Ecto neural progenitor cell (in vitro differentiated cells): ENCODE measurements around the gene CREB5.

Experiments used
- DNase-seq: peaks from one replicate; pipeline ENCODE4 v3.0.0-alpha.2; 2018; ENCODE audit warnings: low spot score

The CREB5 gene

DNA sequence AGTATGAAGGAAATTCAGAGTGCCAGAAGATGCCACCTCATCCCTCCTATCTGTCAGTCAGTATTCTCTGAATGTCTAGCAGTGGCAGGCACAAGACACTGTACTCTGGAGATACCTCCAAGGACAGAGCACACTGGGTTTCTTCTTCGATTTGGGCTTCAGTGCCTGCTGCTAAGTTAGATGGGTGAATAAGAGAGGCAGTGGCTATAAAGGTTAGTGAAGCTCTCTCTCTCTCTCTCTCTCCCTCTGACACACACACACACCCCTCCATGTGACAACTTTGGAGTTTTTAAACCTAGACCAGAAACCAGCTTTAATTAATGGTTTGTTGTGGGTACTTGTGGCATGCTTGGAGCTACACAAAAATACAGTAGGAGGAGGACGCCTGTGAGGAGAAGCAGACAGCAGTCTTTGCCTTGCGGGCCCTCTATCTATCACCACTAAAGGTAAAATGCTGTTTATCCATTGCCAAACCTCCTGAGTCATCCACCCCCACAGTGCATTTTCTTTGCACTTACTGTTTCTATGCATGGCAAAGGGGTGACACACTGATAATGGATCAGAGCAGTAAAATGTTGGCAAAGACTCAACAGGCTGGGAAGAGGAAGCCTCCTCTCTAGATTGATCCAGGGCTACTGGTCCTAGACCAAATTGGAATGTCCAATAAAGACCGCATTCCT, 443.4 kb downstream of the CREB5 start:
- DNase-seq: no peak

DNA sequence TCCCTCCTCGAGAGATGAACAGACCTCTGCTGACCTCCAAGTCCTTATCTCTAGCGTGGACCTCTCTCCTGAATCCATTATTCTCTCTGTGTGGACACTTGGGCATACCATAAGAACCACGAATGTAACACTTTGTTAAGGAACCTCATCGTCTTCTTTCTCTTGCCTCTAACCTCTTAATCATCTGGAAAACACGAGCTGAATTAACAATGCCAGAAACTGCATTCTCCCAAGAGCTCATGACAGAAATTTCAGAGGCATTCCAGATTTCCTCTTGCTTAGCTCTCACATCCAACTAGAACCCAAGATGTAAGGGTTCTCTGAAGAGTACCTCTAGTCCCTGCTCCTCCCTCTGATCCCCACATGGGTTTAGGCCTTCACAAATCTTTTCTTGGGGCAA, 444.3 kb downstream of the CREB5 start:
- no peak for DNase-seq

DNA sequence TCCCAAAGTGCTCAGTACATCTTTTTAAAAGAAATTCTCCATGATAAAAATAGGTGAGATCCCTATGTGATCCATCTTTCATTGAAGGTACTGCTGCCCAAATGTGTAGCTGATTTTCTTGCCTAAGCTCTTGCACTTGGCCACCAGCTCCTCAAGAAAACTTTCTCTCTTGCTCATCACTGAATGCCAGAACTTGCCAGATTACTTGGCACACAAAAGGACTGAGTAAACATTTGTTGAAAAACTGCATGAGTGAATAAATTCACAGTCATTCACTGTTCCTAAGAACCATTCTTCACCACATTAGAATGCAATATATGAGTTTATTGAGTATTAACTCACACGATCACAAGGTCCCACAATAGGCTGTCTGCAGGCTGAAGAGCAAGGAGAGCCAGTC, 445.9 kb downstream of the CREB5 start:
- no peak for DNase-seq

DNA sequence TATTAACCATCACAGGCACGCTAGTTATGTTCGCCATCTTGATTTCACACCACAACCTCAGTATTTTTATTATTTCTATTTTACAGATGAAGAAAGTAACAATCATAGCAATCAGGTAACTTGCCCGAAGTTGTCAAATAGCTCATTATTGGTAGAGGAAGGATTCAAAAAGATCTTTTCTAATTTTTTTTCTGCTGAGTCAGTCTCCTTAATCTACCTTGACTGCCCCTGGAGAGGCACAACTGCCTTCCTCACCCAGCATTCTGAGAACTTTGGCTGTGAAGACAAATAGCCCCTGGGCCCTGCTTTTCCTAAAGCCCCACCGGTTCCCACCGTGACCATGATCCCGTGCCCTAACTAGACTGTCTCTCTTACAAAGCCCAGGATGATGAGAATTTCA, 446.6 kb downstream of the CREB5 start:
- DNase-seq: no peak

DNA sequence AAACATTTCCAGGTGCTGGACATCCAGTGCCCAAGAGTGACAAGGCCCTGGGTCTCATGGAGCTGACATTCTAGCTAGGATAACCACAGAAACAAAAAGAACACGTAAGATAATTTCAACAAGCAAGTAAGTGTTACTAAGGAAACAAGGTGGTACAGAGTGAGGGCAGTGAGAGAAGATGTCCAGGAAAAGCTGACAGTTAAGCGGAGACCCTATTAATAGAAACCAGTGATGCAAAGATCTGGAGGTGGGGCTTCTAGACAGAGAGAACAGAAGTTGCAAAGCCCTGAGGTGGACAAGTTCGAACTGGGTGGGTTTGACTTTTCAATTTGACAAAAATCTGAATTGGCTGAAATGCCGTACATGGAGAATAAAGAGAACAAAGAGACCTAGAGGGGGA, 449.5 kb downstream of the CREB5 start:
- no peak for DNase-seq

DNA sequence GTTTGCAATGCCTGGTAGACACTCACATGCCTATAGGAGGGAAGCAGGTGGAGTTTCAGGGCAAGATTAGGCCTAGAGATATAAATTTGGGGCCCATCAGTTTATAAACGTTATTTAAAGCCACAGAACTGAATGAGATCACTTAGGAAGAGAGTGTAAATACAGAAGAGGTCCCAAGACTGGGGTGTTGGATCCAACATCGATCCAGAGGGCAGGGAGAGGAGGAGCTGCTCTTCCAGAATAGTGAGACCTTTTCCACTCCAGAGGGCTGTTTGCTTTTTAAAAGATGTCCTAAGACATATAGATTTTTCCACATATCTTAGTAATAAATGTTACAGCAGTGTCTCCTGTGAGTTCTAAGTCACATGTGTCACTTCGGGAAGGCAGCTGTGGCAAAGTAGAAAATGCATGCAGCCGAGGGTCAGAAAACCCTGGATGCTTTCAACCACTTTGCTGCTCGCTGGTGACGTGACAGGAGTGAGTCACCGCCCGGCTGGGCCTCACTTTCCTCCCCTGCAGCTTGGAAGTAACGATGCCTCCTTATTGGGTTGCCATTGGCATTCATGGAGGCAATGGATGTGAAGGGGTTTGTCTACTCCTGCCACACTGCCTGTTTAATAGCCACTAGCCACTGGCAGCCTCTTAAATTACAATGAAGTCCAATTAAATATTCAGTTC, 450.4 kb downstream of the CREB5 start:
- no peak for DNase-seq

DNA sequence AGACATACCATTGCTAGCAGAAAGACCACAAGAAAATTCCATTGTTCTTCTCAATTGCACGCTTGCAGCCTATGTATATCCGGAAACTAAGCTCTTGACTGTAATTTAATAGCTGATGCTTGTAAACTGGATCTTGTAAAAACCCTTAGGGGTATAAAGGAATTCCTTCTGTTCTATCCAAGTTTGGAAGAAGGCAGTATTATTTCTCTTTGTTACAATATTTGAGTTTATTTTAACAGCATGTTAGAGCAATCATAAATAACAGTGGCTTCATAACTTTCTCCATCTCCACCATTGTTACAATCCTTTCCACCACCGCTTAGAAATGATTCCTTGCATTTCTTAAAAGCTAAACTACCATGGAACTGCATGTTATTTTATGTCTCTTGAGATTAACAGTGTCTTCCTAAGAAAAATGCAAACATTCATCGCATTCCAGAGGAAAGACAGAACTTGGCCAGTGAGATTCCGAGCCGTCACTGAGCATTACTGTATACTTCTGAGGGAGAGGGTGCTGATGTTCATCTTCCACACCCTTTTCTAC, 453.4 kb downstream of the CREB5 start:
- DNase-seq: no peak

DNA sequence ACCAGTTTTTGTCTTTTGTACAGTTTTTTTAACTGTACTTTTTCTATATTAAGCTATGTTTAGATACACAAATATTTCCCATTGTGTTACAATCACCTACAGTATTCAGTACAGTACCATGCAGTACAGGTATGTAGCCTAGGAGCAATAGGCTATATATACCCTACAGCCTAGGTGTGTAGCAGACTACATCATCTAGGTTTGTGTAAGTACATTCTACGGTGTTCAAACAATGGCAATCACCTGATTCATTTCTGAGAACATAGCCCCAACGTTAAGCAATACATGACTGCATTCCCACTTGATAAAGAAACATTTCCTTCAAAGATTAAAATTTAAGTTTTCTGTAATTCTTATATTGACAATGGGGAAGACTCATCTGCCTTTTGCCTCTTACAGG, 456.4 kb downstream of the CREB5 start:
- no peak for DNase-seq

DNA sequence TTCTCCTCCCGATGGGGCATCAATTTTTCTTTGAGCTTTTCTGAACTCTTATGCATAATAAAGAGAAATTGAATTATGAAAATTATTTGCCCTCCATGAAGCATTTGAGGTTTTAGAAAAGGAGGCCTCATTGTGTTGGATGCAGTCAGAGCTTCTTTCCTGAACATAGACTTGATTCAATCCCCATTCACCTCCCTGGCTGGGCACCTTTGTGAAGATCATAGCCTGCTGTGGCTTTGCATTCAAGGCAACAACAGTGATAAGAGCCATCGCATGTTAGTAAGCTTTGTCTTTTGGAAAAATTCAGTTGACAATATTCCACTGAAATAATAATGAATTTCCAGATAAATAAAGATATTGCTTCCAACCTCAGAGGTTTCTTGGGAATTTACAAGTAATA, 458.8 kb downstream of the CREB5 start:
- no peak for DNase-seq

DNA sequence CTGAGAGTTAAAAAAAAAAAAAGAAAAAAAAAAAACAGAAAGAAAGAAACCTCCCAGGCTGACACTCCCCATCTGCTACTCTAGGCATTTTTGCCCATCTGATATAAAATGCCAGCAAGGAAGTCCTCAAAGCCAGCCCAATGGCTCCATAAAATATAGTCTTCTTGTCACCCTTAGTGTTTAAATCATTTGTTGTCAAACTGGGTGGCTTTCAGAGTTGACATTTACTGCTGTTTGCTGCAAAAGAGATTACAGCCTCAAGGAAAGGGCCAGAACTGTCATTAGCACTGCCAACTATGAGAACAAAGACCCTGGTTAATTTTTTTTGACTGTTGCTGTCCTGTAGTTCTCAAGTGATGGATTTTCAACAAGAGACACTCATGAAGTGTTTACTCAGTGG, 459.3 kb downstream of the CREB5 start:
- DNase-seq: no peak

DNA sequence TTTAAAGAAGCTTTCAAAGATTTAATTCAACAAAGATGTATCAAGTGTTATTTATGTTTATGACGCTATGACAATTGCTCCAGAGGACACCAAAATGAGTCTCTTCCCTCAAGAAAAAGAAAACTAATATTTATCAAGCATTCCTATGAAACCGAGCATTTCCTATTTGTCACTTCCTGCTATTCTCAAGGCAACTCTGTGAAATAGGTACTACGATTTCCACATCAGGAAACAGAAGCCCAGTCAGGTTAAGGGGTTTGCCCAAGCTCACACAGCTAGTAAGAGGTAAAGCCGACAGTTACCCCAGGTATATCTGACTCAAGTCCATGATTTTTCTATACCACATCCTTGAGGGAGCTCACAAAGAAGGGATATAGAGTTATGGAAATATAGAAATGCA, 459.9 kb downstream of the CREB5 start:
- DNase-seq: no peak

DNA sequence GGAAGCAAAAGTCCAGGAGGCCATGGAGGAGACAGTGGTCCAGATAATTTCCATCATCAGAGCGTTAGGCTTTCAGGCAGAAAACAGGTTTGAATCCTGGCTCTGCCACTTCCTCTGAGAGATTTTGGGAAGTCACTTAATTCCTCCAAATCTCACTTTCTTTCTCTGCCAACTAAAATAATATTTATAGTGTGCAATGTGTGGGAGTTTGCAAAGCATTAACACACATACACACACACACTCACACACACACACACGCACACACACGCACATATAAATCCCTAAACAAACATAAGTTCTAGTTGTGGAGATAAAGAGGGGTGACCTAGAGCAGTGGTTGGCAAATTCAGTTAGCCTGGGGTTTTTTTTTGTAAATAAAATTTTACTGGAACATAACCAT, 461.0 kb downstream of the CREB5 start:
- no peak for DNase-seq

DNA sequence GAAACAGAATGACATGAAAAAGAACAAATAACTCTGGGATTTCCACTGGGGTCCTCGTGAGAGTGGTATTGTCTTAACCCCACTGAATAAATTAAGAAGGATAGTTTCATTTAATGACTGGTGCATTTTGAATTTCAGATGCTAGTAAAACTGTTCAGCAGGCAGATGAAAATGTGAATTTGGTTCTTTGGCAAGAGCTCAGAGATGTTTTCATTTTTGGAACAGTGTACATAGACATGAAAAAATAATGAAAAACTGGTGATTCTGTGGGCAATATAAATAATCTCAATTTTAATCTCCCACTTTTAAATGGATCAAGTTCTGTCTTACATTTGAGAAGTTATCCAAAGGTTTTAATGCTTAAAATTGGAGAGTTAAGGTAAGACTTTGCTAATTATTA, 461.7 kb downstream of the CREB5 start:
- no peak for DNase-seq
